ENCODE results near the gene IMPA2. TPM values are rescaled to one million over a fixed set of nuclear protein-coding genes. Genes with fewer than 3 reads are reported as not detected.

IMPA2 gene
- total and polyA plus RNA-seq, 2 of the 13 experiments (the other 11 are each of a cell fraction or from before 2014, with no cell fraction given) = 37.8 to 71.8 TPM

GRCh38 chr18:12038082-12038638, 56.9 kb downstream of the IMPA2 start:
- ChIA-PET POLR2A (interaction anchor here (2.1 kb wide), 2 partner anchors 43 to 57 kb away, joined by 14 to 16 read pairs; partner anchors contain the start of gene IMPA2), CTCF (ENCODE audit: low intra/inter-chr PET ratio, low total read pairs) (interaction anchor here (1.1 to 2.4 kb wide), 3 partner anchors 100 to 383 kb away, joined by 3 to 19 read pairs (median 8); no protein-coding TSS in a partner anchor)
- in situ Hi-C loops (cut with HindIII; ENCODE audit: extremely low pct_ligation_motif_present, low pct_unique_long_range_greater_than_20kb) (no loop called here), intact Hi-C loops (cut with micrococcal nuclease; ENCODE audit: unreplicated experiment) (loop anchor here (2.0 kb wide), 3 partner anchors 57 to 305 kb away; partner anchors contain the start of gene IMPA2)
- no TSS peak for BruUV-seq (replicated peaks)
- H3K9me3 ChIP-seq (ENCODE audit: low read length) = no peaks in the 10 kb centered on the region
- no peak overlapping the region for H3K27ac ChIP-seq (ENCODE audit: extremely low read length, insufficient read depth, low read length)
- TF ChIP-seq ZNF451 (CRISPR knock-in tag; IDR thresholded peaks at IDR 0.05) = no peak
- TF ChIP-seq ZFAT (CRISPR knock-in tag; conservative IDR thresholded peaks at IDR 0.05) = no peak
- TF ChIP-seq HIVEP1 (CRISPR knock-in tag; IDR thresholded peaks at IDR 0.05) = no peak
- TF ChIP-seq, protein P1, sequence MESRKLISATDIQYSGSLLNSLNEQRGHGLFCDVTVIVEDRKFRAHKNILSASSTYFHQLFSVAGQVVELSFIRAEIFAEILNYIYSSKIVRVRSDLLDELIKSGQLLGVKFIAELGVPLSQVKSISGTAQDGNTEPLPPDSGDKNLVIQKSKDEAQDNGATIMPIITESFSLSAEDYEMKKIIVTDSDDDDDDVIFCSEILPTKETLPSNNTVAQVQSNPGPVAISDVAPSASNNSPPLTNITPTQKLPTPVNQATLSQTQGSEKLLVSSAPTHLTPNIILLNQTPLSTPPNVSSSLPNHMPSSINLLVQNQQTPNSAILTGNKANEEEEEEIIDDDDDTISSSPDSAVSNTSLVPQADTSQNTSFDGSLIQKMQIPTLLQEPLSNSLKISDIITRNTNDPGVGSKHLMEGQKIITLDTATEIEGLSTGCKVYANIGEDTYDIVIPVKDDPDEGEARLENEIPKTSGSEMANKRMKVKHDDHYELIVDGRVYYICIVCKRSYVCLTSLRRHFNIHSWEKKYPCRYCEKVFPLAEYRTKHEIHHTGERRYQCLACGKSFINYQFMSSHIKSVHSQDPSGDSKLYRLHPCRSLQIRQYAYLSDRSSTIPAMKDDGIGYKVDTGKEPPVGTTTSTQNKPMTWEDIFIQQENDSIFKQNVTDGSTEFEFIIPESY (CRISPR knock-in tag; IDR thresholded peaks at IDR 0.05) = peak; percentile 81; the same call in 1 of the 2 replicates
- no peaks in the 10 kb centered on the region for H3K36me3 ChIP-seq (replicated peaks in 1 of 2; ENCODE audit: control insufficient read depth in 1 of 2, insufficient read depth in 2 of 2, low read length in 2 of 2)
- FAIRE-seq = no peak
- peak; percentile 10 for ATAC-seq
- H2AFZ ChIP-seq (ENCODE audit: low read length) = no peak overlapping the region
- peaks cover 0 to 9% of the 10 kb centered on the region in 2 experiments; a peak in 4 of 5 replicates for H3K27me3 ChIP-seq (ENCODE audit: control insufficient read depth in 1 of 2, insufficient read depth in 2 of 2, low read length in 2 of 2)
- no peaks in the 10 kb centered on the region for H4K20me1 ChIP-seq (ENCODE audit: insufficient read depth, low read length)
- H3K4me3 ChIP-seq (replicated peaks in 1 of 3; ENCODE audit: insufficient read depth in 1 of 3, low read depth in 2 of 3, low read length in 3 of 3) = peak overlapping the region; percentile 50 to 75 (median 62); a peak in 4 of 6 replicates
- DNase-seq (ENCODE audit: low spot score) = no peak
- peak overlapping the region; percentile 87 for H3K4me2 ChIP-seq (ENCODE audit: low read depth, low read length)
- no peak overlapping the region for H3K9ac ChIP-seq (ENCODE audit: insufficient read depth, low read depth, low read length)
- WGBS (ENCODE audit: low lambda C conversion rate) = 92% methylated on average over 2 of the region's 27 CpGs
- H3K79me2 ChIP-seq (ENCODE audit: insufficient read depth, low read length) = no peaks in the 10 kb centered on the region
- peaks cover 22% of the 10 kb centered on the region for H3K4me1 ChIP-seq (ENCODE audit: insufficient read depth, low read length)

All from HepG2 (cell line).